ENCODE results near the gene RCAN2.

Gene RCAN2

DNA sequence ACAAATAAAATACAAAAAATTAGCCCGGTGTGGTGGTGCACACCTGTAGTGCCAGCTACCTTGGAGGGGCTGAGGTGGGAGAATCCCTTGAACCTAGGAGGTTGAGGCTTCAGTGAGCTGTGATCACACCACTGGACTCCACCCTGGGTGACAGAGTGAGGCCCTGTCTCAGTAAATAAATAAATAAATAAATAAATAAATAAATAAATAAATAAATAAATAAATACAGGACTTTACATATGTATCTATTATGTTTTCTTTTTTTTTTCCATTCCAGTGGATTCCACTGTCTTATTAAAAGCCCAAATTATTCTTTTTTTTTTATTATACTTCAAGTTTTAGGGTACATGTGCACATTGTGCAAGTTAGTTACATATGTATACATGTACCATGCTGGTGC is 279.3 kb downstream of the RCAN2 start:
- no peak for DNase-seq (ENCODE audit: low read depth)

DNA sequence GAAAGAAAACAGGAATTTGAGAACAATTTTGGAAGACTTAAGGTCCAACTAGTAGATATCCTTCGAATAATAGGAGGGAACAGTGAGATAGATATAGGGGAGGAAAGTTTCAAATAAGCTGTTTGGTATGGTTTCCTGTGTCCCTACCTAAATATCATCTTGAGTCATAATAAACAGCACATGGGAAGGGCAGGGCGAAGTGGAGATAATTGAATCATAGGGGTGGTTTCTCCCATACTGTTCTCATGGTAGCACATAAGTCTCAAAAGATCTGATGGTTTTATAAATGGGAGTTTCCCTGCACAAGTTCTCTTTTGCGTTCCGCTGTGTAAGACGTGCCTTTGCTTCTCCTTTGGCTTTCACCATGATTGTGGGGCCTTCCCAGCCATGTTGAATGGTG is 281.0 kb downstream of the RCAN2 start:
- DNase-seq (ENCODE audit: low read depth) = no peak

- no peak for DNase-seq (ENCODE audit: low read depth)
Measured at GRCh38 chr6:46208303-46208702, 282.9 kb downstream of the RCAN2 start.

- no peak for DNase-seq (ENCODE audit: low read depth)
Measured at GRCh38 chr6:46207174-46207573, 284.1 kb downstream of the RCAN2 start.

DNA sequence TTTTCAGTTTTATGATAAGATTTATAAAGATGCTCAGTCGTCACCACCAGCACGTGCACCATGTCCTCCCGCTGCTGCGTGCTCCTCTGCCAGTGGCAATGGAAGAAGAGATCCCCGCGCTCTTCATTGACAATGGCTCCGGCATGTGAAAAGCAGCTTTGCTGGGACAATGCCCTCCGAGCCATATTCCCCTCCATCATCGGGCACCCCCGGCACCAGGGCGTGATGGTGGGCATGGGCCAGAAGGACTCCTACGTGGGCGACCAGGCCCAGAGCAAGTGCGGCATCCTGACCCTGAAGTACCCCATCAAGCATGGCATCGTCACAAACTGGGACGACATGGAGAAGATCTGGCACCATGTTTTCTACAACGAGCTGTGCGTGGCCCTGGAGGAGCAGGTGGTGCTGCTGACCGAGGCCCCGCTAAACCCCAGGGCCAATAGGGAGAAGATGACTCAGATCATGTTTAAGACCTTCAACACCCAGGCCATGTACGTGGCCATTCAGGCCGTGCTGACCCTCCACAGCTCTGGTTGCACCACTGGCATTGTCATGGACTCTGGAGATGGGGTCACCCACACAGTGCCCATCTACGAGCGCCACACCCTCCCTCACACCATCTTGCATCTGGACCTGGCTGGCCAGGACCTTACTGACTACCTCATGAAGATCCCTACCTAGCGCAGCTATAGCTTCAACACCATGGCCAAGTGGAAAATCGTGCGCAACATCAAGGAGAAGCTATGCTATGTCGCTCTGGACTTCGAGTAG is 286.2 kb downstream of the RCAN2 start:
- DNase-seq (ENCODE audit: low read depth) = no peak

DNA sequence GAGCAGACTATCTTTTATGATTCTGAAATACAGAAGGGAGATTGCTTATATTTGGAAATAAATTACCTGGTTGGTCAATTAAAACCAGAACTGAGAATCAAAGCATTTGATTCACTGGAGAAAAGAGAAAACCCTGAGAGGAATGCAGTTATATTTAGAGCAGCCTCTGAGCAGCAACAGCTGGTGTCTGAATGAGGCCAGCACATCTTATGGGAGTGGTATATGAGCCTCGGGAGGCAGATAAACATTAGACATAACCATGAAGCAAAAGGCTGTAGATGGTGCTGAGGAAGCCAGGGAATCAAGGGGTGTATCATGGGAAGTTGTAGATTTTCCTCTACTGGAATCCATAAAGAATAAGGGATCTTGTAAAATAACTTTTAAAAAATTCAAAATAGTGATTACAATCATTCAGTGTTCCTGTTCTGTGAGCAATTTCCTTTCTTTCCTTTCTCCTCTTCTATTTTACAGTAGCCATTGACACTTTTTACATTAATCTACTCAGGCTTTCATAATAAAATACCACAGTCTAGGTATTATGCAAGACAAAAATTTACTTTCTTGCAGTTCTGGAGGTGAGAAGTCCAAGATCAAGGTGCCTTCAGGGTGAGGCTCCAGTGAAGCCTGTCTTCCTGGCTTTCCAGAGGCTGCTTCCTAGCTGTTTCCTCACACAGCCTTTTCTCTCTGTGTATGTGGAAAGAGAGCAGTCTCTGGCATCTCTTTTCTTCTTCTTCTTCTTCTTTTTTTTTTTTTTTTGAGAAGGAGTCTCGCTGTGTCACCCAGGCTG is 287.7 kb downstream of the RCAN2 start:
- no peak for DNase-seq (ENCODE audit: low read depth)

DNA sequence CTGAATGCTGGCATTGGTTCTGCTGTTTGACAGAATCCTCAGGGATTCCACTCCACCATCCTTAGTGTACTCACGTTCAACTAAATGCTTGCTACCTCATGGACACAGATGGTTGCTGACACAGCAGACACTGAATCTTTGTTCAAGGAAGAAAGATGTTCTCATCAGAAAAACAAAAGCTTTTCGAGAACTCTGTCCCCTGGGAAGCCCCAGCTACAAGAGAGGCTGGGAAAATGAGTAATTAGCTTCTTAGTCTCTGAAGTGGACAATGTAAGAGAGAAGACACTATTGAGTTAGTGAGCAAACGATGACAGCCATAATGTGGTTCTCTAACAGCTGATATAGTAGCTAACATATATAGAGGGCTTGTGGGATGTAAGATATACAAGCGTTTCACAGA is 289.5 kb downstream of the RCAN2 start:
- no peak for DNase-seq (ENCODE audit: low read depth)

DNA sequence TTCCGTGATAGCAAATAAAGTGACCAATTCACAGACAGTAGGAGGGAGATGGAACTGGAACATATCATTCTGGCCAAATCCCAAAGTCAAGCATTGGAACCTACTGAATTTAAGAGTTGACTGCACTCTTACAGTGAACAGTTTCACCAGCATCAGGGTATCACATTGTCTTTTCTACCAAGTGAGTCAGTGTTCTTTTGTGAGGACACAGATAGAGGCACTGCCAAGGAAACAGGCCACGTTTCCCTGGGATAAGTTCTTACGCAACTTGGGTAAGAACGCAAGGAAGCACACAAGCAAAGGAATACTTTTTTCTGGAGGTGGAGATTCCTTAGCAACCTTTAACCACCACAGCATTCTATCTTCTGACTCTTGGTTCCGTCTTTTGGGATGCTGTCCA is 291.9 kb downstream of the RCAN2 start:
- DNase-seq (ENCODE audit: low read depth) = no peak

GRCh38 chr6:46191961-46192360 is 299.3 kb downstream of the RCAN2 start:
- no peak for DNase-seq (ENCODE audit: low read depth)

- no peak for DNase-seq (ENCODE audit: low read depth)
Measured at GRCh38 chr6:46190889-46191288, 300.4 kb downstream of the RCAN2 start.

DNA sequence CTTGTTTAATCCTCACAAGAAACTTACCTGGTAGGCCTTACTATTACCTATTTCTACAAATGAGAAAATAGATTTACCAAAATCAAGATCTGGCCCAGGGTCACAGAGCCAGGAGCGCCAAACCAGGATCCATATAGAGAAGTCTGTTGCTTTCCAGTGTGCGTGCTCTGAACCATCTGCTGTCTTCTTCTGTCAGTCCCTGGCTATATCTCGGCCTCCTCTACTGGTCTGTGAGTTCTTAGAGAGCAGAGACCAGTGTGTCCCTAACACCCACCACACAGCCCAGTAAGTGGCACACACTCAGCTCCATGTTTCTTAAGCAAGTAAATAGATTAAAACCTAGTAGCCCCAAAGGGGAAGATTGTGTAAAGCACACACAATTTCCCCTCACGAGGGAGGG is 301.5 kb downstream of the RCAN2 start:
- DNase-seq (ENCODE audit: low read depth) = no peak

DNA sequence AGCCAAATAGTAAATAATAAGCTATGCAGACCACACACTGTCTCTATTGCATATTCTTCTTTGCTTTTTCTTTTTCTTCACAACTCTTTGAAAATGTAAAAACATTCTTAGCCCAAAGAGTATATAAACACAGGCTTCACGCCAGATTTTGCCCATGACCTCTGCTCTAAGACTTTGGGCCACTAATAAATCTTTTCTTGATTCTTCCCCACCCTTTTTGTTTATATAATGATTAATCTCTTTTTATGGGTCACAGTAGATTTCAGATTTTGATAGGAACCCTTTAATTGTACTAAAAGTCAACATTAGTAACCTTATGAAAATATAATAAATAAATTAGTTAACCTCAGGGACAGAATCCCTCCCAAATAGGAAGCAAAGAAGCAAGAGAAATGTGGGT is 304.7 kb downstream of the RCAN2 start:
- DNase-seq (ENCODE audit: low read depth) = no peak

DNA sequence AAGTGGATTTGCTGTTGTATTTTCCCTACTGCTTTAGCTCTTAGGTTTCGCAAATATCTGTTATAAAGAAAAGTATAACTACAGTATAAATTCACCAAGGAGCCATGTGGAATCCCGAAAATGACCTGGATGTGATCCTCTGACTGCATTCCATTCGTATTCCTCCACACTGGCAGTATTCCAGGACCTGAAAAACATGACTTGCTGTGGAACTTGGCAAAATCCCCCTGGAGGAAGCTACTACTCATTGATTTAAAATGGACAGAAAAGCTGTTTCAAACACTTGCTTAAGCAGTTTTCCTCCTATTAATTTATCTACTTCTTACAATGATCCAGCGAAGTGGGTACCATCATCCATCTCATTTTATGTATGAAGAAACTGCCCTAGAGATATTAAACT is 307.1 kb downstream of the RCAN2 start:
- no peak for DNase-seq (ENCODE audit: low read depth)

DNA sequence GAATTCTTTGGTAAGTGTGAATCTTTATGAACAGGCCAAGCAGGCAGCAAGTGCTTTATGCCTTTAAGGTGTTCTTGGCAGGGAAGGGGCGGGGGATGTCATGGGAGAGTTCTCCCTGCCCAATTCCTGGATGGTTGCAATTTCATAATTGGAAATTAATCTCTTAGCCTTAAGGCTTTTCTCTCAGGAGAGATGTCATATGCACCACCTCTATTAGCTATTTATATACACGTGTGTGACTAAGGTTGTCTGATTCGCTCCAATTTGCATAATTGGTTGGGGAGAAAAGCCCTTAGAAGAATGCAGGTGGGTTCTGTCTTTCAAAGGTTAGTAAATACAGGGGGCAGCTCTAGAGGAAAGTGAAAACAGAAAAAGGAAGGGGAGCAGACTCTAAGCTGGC is 315.3 kb downstream of the RCAN2 start:
- DNase-seq (ENCODE audit: low read depth) = no peak

DNA sequence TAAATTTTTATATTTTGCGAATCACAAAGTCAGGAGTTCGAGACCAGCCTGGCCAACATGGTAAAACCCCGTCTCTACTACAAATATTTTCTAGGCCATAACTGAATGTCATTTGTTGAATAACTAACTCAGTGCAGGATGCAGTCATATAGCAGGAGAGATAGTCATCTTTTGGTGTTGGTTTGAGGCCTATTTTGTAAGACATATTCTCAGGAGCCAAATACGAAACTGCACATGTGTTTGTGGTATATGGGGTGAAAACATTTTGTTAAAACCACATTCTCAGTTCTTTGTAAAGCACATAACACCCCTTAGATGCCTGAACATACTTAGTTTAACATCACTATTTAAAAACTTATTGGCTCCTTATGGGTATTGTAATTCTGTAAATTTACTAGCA is 315.8 kb downstream of the RCAN2 start:
- no peak for DNase-seq (ENCODE audit: low read depth)

GRCh38 chr6:46174904-46175303 is 316.3 kb downstream of the RCAN2 start:
- DNase-seq (ENCODE audit: low read depth) = no peak

GRCh38 chr6:46172176-46172575 is 319.1 kb downstream of the RCAN2 start:
- DNase-seq (ENCODE audit: low read depth) = no peak

All from stimulated activated CD4-positive, alpha-beta T cell treated with anti-CD3 and anti-CD28 coated beads, Interleukin-2, amount 100 ng/mL, for 4 hours (primary cell).